Measurements from ENCODE around the gene ATXN7.

Gene ATXN7

DNA sequence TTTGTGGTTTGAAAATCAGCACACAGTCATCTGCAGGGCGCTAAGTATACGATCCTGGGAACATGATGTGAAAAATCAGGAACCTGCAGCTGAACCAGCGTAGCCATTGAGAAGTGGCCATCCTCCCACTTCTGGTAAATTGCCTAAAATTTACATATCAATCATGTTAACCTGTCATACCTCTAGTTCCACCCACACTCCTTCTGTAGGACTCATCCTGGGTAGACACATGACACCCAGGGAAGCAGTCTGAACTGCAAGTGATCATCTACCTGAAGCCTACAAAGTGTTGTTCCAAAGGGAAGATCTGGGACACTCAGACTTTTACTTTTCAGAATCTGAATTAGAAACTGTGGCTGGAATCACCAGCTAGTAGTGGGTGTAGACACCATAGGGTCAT, 165.1 kb downstream of the ATXN7 start:
- no peak for DNase-seq

- DNase-seq: no peak
Measured at GRCh38 chr3:64029287-64029686, 165.6 kb downstream of the ATXN7 start.

DNA sequence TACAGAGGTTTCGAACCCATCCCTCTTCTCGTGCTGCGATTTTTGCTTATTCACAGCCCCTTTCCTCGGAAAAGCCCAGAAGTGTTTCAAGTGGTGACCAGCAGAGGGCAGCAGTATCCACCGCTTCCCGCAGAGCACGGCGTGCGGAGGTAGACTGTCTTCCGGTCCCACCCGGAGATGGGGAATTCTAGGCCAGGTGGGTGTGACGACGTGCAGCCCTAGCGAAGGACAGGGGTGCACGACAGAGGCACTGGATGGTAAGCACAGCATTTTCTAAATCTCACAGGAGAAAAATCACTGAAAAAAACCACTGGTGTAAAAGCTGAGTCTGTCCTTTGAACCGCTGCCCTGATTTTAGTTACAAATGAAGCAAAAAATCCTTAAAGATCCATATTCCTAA, 167.1 kb downstream of the ATXN7 start:
- peak; percentile 56 for DNase-seq

DNA sequence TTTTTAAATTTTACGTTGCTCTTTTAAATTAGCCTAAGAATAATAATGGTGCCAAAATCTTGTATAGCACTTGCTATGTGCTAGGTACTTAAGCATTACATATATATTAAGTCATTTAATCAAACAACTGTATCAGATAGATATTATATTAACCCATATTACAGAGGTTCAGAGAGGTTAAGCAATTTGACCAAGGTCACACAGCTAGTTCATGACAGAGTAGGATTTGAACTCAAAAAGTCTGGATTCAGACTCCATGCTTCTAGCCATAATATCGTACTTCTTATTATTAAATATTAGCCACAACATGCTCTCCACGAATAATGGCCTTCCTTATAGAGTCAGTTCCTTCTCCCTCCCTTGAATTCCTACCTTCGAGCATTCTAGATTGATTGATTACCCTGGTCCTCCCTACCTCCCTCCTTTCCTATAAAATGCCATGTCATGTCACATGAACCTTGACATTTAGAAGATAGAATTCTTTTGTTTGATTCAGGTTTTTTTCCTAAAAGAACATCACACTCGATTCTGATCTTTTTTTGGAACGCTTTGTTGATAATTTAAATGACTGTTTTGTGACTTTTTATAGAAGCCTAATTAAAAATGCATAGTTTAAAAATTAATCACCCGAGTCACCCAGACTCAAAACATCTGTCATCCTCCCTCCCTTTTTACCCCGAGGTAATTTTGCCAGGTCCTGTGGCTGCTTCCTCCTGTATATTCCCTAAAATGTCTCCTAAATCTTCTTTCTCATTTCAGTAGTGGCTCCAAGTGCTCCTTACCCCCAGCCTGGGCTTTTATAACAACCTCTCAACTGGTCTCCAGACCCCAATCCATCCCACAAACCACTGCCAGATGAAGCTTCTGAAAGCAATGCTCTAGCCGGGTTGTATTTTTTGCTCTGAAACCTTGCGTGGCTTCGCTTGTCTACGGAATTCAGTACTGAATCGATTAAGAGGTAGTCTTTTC, 168.2 kb downstream of the ATXN7 start:
- no peak for DNase-seq

- no peak for DNase-seq
Measured at GRCh38 chr3:64033069-64033468, 169.4 kb downstream of the ATXN7 start.

DNA sequence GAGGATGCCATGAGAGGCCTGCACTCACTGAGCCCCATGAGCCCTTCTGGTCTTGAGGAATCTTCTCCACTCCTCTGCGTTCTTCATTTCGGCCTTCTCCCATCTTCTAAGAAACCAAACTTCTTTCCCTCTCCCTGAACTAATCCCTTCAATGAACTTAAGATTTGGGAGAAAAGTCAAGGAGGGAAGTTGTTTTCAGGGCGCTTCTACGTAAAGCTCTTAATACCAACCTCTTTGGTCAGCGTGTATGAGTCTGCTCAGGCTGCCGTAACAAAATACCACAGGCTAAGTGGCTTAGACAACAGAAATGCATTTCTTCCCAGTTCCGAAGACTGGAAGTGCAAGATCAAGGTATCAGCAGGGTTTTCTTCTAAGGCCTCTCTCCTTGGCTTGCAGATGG, 173.4 kb downstream of the ATXN7 start:
- no peak for DNase-seq

GRCh38 chr3:64038253-64038767, 174.6 kb downstream of the ATXN7 start:
- no peak for DNase-seq

GRCh38 chr3:64039332-64039731, 175.7 kb downstream of the ATXN7 start:
- DNase-seq: no peak

- DNase-seq: no peak
Measured at GRCh38 chr3:64039981-64040733, 176.5 kb downstream of the ATXN7 start.

- DNase-seq: no peak
Measured at GRCh38 chr3:64042952-64043351, 179.3 kb downstream of the ATXN7 start.

DNA sequence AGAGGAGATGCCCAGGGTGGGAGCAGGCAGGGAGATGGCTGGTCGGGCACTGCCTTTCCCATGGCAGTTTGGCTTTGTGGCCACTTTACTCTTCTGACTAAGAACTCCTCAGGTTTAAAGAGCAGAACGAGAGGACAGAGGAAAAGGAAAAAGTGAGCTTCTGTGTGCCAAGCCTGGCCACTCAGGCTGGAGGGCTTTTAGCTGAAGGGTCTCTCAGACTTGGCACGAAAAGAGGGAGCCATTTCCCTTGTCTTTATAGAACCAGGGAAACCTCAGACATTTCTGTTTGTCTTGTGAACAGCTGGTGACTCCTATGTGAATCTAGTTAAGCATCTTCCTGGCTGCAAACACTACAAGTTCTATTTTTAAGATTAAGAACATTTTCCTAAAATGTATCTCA, 182.9 kb downstream of the ATXN7 start:
- no peak for DNase-seq

- DNase-seq: no peak
Measured at GRCh38 chr3:64046996-64047594, 183.4 kb downstream of the ATXN7 start.

DNA sequence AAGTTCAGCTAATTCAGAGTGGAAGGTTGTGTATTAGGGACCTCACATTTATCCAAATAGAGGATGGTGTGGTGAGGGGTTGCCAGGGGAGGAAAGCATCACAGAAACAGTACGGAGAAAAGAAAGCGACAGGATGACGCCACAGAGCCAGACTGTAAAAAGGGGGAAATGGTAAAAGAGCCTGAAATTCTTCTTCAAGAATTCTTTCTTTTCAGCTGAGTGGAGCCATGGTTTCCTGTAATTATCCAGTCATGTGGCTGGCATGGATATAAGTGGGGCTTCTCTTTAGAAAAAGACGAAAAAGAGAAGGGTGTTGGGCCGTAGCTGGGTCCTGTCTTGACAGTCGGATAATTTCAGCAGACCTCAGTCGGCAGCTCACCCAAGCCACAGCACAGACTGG, 184.1 kb downstream of the ATXN7 start:
- DNase-seq: no peak

GRCh38 chr3:64048631-64049061, 185.0 kb downstream of the ATXN7 start:
- DNase-seq: no peak

- DNase-seq: no peak
Measured at GRCh38 chr3:64049136-64049535, 185.5 kb downstream of the ATXN7 start.

GRCh38 chr3:64049832-64050231, 186.2 kb downstream of the ATXN7 start:
- DNase-seq: no peak

All from activated effector memory CD4-positive, alpha-beta T cell treated with Interleukin-2 at 50 U/mL for 16 hours (primary cell).